NB4 (cell line): ENCODE measurements around the gene MTFP1.

ENCODE experiments used
- DNase-seq: peaks from one replicate; pipeline ENCODE4 v3.0.0; 2010; ENCODE audit warnings: low read depth
- H3K4me3 ChIP-seq: one replicate; pipeline ENCODE4 v1.5.1; 2011; ENCODE audit warnings: mild to moderate bottlenecking, low read depth, low read length, moderate library complexity
- CTCF ChIP-seq: IDR thresholded peaks from one replicate; pipeline ENCODE4 v1.5.1; 2012; ENCODE audit warnings: low read depth, low read length
- MAX ChIP-seq: IDR thresholded peaks from 2 replicates; pipeline ENCODE4 v1.6.1; 2011; ENCODE audit warnings: low read depth, low read length
- MYC ChIP-seq: IDR thresholded peaks from 2 replicates; pipeline ENCODE4 v1.6.1; 2011; ENCODE audit warnings: low read depth, low read length
- POLR2A ChIP-seq: IDR thresholded peaks from 2 replicates; pipeline ENCODE4 v1.6.1; 2011; ENCODE audit warnings: mild to moderate bottlenecking; ENCODE audit not compliant: insufficient read length; ENCODE audit errors: extremely low read depth

Gene MTFP1

GRCh38 chr22:30425616-30426387 lies at the start of gene MTFP1:
Gene MTFP1, plus strand, starts transcription at chr22:30425768. Its CDS starts 112 bp downstream, at chr22:30425880.
- H3K4me3 ChIP-seq: peak within 1 kb of the TSS; percentile 72
- TF ChIP-seq POLR2A (peak; percentile 35), MAX (0 out of 2 replicates have a peak, but pooled peaks have one; percentile 27), MYC (peak; percentile 21), CTCF (no peak)
- peak; percentile 81 for DNase-seq

- TF ChIP-seq CTCF (no peak), MAX (no peak), MYC (no peak), POLR2A (no peak)
- H3K4me3 ChIP-seq: no peak overlapping the region
- DNase-seq: no peak
Measured at GRCh38 chr22:30380011-30380410, 45.6 kb upstream of the MTFP1 start.

GRCh38 chr22:30381264-30381663 lies 44.3 kb upstream of the MTFP1 start:
- TF ChIP-seq MYC: no peak
- no peak for TF ChIP-seq POLR2A
- DNase-seq: no peak
- H3K4me3 ChIP-seq: no peak overlapping the region

GRCh38 chr22:30382340-30382739 lies 43.2 kb upstream of the MTFP1 start:
- no peak overlapping the region for H3K4me3 ChIP-seq
- no peak for DNase-seq
- TF ChIP-seq MYC (no peak), POLR2A (no peak), CTCF (no peak), MAX (no peak)

GRCh38 chr22:30383061-30383460 lies 42.5 kb upstream of the MTFP1 start:
- no peak for DNase-seq
- TF ChIP-seq MAX: no peak
- no peak for TF ChIP-seq CTCF
- TF ChIP-seq POLR2A: no peak
- TF ChIP-seq MYC: no peak
- no peak overlapping the region for H3K4me3 ChIP-seq

GRCh38 chr22:30385942-30386341 lies 39.6 kb upstream of the MTFP1 start:
- TF ChIP-seq MAX: no peak
- TF ChIP-seq MYC: no peak
- no peak for TF ChIP-seq POLR2A
- no peak for TF ChIP-seq CTCF
- H3K4me3 ChIP-seq: no peak overlapping the region

More at GRCh38 chr22:30385942-30386341, 39.6 kb upstream of the MTFP1 start:
- DNase-seq: no peak
